K562 (cell line): ENCODE measurements around the gene SAMD14. TPM values are rescaled to one million over a fixed set of nuclear protein-coding genes. Genes with fewer than 3 reads are reported as not detected.

ENCODE experiments used
- ARNT ChIP-seq, 2 experiments: fragments of 450-650 bp; IDR thresholded peaks; 2 replicates each; pipeline ENCODE4 v1.6.1; 2016; ENCODE audit warnings: mild to moderate bottlenecking in 1 of 2
- ATF1 ChIP-seq, 2 experiments: fragments of 450-650 bp in 1 of 2; IDR thresholded peaks; 2 replicates each; pipeline ENCODE4 v1.6.1; 2016; ENCODE audit warnings: missing compliant biosample characterization in 1 of 2, missing genetic modification characterization in 1 of 2
- CREB1 ChIP-seq, 2 experiments: sonication (generic) in 1 of 2; formaldehyde crosslinking in 1 of 2; IDR thresholded peaks; 2 replicates each; pipeline versions ENCODE4 v1.6.1 to v1.8.0; 2012 to 2022; ENCODE audit warnings: inconsistent platforms in 1 of 2, mild to moderate bottlenecking in 1 of 2, missing genetic modification reagents in 1 of 2, moderate library complexity in 1 of 2
- CREM ChIP-seq: IDR thresholded peaks from 2 replicates; pipeline ENCODE4 v1.6.1; 2014; ENCODE audit warnings: antibody characterized with exemption, low read depth
- FOXM1 ChIP-seq, 2 experiments: fragments of 450-650 bp in 1 of 2; sonication (generic) in 1 of 2; formaldehyde crosslinking in 1 of 2; IDR thresholded peaks; 2 replicates each; pipeline versions ENCODE4 v1.6.1 to v1.9.0; 2017 to 2022; ENCODE audit warnings: low read depth in 2 of 2, mild to moderate bottlenecking in 2 of 2, missing genetic modification reagents in 1 of 2, moderate library complexity in 1 of 2
- HDAC6 ChIP-seq: IDR thresholded peaks from 2 replicates; pipeline ENCODE4 v1.6.1; 2012; ENCODE audit warnings: low read depth, mild to moderate bottlenecking, control low read depth, inconsistent platforms, low read length, moderate library complexity
- HDAC8 ChIP-seq: fragments of 450-650 bp; IDR thresholded peaks from 2 replicates; pipeline ENCODE4 v1.6.1; 2016; ENCODE audit warnings: mild to moderate bottlenecking, missing genetic modification characterization, moderate library complexity, missing compliant biosample characterization
- LARP7 ChIP-seq: fragments of 450-650 bp; IDR thresholded peaks from 2 replicates; pipeline ENCODE4 v1.6.1; 2016
- MCM3 ChIP-seq: fragments of 450-650 bp; IDR thresholded peaks from 2 replicates; pipeline ENCODE4 v1.6.1; 2016
- MLLT1 ChIP-seq, 2 experiments: fragments of 450-650 bp; IDR thresholded peaks; 2 replicates each; pipeline ENCODE4 v1.6.1; 2016
- NONO ChIP-seq, 2 experiments: fragments of 200-400 bp in 1 of 2; fragments of 450-650 bp in 1 of 2; formaldehyde crosslinking in 1 of 2; IDR thresholded peaks; 2 replicates each; pipeline ENCODE4 v1.6.1; 2017; ENCODE audit warnings: low read depth in 2 of 2, mild to moderate bottlenecking in 2 of 2, moderate library complexity in 2 of 2, low read length in 1 of 2
- RAD21 ChIP-seq, 2 experiments: fragments of 250-450 bp in 1 of 2; fragments of 450-650 bp in 1 of 2; sonication (Bioruptor Pico) in 1 of 2; formaldehyde crosslinking in 1 of 2; IDR thresholded peaks in 1 of 2; conservative IDR thresholded peaks in 1 of 2; 2 replicates each; pipeline versions ENCODE4 v1.4.0 to v1.8.0; 2020 to 2022; ENCODE audit warnings: mild to moderate bottlenecking in 2 of 2, moderate library complexity in 1 of 2
- RB1 ChIP-seq: fragments of 450-650 bp; IDR thresholded peaks from 2 replicates; pipeline ENCODE4 v1.6.1; 2017; ENCODE audit warnings: low read depth, mild to moderate bottlenecking
- RBM22 ChIP-seq: fragments of 200-400 bp; formaldehyde crosslinking; IDR thresholded peaks from 2 replicates; pipeline ENCODE4 v1.6.1; 2018; ENCODE audit warnings: low read length, low read depth; ENCODE audit not compliant: poor library complexity, severe bottlenecking
- RCOR1 ChIP-seq, 2 experiments: IDR thresholded peaks; 2 replicates each; pipeline ENCODE4 v1.6.1; 2012; ENCODE audit warnings: low read depth in 2 of 2, low read length in 2 of 2, borderline replicate concordance in 1 of 2, improper control_type of control experiment in 1 of 2
- SRF ChIP-seq, 2 experiments: fragments of 250-450, 450-650 bp in 1 of 2; sonication (Bioruptor Pico) in 1 of 2; sonication (generic) in 1 of 2; formaldehyde crosslinking; IDR thresholded peaks; 2 replicates each; pipeline versions ENCODE4 v1.5.0 to v1.5.1; 2020 to 2022; ENCODE audit warnings: mild to moderate bottlenecking in 1 of 2, missing genetic modification reagents in 1 of 2
- TOE1 ChIP-seq, 2 experiments: fragments of 450-650 bp in 1 of 2; sonication (generic) in 1 of 2; formaldehyde crosslinking in 1 of 2; IDR thresholded peaks; 2 replicates each; pipeline versions ENCODE4 v1.7.1 to v1.8.0; 2016 to 2022; ENCODE audit warnings: borderline replicate concordance in 2 of 2, mild to moderate bottlenecking in 2 of 2, antibody characterized with exemption in 1 of 2, inconsistent platforms in 1 of 2, low read depth in 1 of 2, missing genetic modification reagents in 1 of 2, moderate library complexity in 1 of 2
- TRIM25 ChIP-seq: fragments of 450-650 bp; IDR thresholded peaks from 2 replicates; pipeline ENCODE4 v1.7.0; 2016; ENCODE audit warnings: borderline replicate concordance
- TRIM28 ChIP-seq: fragments of 450-650 bp; IDR thresholded peaks from 2 replicates; pipeline ENCODE4 v1.6.1; 2017
- YY1 ChIP-seq, 3 experiments: IDR thresholded peaks; 2 replicates each; pipeline ENCODE4 v1.6.1; 2011; ENCODE audit warnings: low read length in 2 of 3, mild to moderate bottlenecking in 2 of 3, moderate library complexity in 2 of 3, borderline replicate concordance in 1 of 3, control low read depth in 1 of 3, low read depth in 1 of 3; ENCODE audit not compliant: insufficient read depth in 3 of 3, insufficient replicate concordance in 2 of 3, control insufficient read depth in 1 of 3, insufficient read length in 1 of 3; ENCODE audit errors: extremely low read depth in 1 of 3
- ZBTB7A ChIP-seq: IDR thresholded peaks from 2 replicates; pipeline ENCODE4 v1.6.1; 2011; ENCODE audit warnings: low read depth, mild to moderate bottlenecking, low read length, moderate library complexity, borderline replicate concordance; ENCODE audit not compliant: control insufficient read depth
- polyA plus RNA-seq, 8 experiments: library from polyadenylated mRNA; depleted of rRNA in 4 of 8; stranded (reverse) in 5 of 8; unstranded in 3 of 8; fragments of >200 nt; fragmentation: Nextera tagmentation in 2 of 8; fragmentation: Illumina TruSeq in 1 of 8; extraction: Ambion mirVana in 2 of 8; extraction: Trizol in 1 of 8; gene quantifications; 2 replicates each; pipeline versions ENCODE4 v1.2.1 to v1.2.3, GENCODE V29; 2011 to 2014; ENCODE audit warnings: inconsistent platforms in 1 of 8, missing spikeins in 1 of 8
- total RNA-seq, 7 experiments: library from RNA; depleted of rRNA in 6 of 7; stranded (reverse); fragments of >200 nt in 6 of 7; fragmentation: Illumina TruSeq in 2 of 7; extraction: Trizol in 2 of 7; gene quantifications; 2 replicates each; pipeline versions ENCODE4 v1.2.1 to v1.2.3, GENCODE V29; 2011 to 2021; ENCODE audit warnings: low replicate concordance in 1 of 7

SAMD14 gene
- total and polyA plus RNA-seq, 9 of the 15 experiments (the other 6 are each of a cell fraction or from before 2014, with no cell fraction given): 0.04 to 0.07 TPM; not detected in 7

- TF ChIP-seq TRIM25 (peak; percentile 57; the same call in 1 of the 2 replicates), ARNT (IDR thresholded peaks at IDR 0.05) (0 out of 4 replicates have a peak, but pooled peaks of 1 of the 2 experiments have one; percentile 31), TOE1 (IDR thresholded peaks at IDR 0.05; ENCODE audit: borderline replicate concordance) (peak; percentile 56; the same call in 1 of the 2 replicates), TOE1 (CRISPR knock-in tag; IDR thresholded peaks at IDR 0.05; ENCODE audit: borderline replicate concordance, low read depth) (no peak), RAD21 (CRISPR knock-in tag; conservative IDR thresholded peaks at IDR 0.05 in 1 of 2, IDR thresholded peaks at IDR 0.05 in 1 of 2) (peak; percentile 82 to 89), FOXM1 (IDR thresholded peaks at IDR 0.05; ENCODE audit: low read depth) (no peak), FOXM1 (CRISPR knock-in tag; IDR thresholded peaks at IDR 0.05; ENCODE audit: low read depth) (no peak), SRF (CRISPR knock-in tag; IDR thresholded peaks at IDR 0.05) (no peak), MLLT1 (IDR thresholded peaks at IDR 0.05) (peak; percentile 14 to 65; a peak in 1 of 4 replicates), HDAC8 (tag) (no peak), MCM3 (peak; percentile 88), YY1 (IDR thresholded peaks at IDR 0.05; ENCODE audit: borderline replicate concordance in 1 of 3, control insufficient read depth in 1 of 3, extremely low read depth in 1 of 3, insufficient read depth in 3 of 3, insufficient read length in 1 of 3, insufficient replicate concordance in 2 of 3, low read depth in 1 of 3, low read length in 2 of 3) (peak in 1 of 3 experiments; percentile 44), CREM (peak; percentile 71), ZBTB7A (peak; percentile 88), ATF1 (CRISPR knock-in tag; IDR thresholded peaks at IDR 0.05) (no peak), ATF1 (tag; IDR thresholded peaks at IDR 0.05) (0 out of 2 replicates have a peak, but pooled peaks have one; percentile 11), NONO (IDR thresholded peaks at IDR 0.05; ENCODE audit: low read depth in 2 of 2, low read length in 1 of 2) (no peak), TRIM28 (peak; percentile 40; the same call in 1 of the 2 replicates), LARP7 (0 out of 2 replicates have a peak, but pooled peaks have one; percentile 35), RBM22 (no peak), RB1 (0 out of 2 replicates have a peak, but pooled peaks have one; percentile 57), RCOR1 (IDR thresholded peaks at IDR 0.05; ENCODE audit: borderline replicate concordance in 1 of 2, low read depth in 2 of 2, low read length in 2 of 2) (peak in 1 of 2 experiments; percentile 68; a peak in 1 of 4 replicates), CREB1 (IDR thresholded peaks at IDR 0.05) (peak; percentile 23; the same call in 1 of the 2 replicates), CREB1 (CRISPR knock-in tag; IDR thresholded peaks at IDR 0.05) (no peak), HDAC6 (no peak)
Observed at GRCh38 chr17:50169121-50169764, 39.3 kb upstream of the SAMD14 start (continued).
